KG1 (cell line): Measurements from ENCODE around the gene RPL22.

Source experiments
- DNase-seq: peaks from one replicate; lab custom pipeline; 2025; lab: John Stamatoyannopoulos, UW

Gene RPL22

DNA sequence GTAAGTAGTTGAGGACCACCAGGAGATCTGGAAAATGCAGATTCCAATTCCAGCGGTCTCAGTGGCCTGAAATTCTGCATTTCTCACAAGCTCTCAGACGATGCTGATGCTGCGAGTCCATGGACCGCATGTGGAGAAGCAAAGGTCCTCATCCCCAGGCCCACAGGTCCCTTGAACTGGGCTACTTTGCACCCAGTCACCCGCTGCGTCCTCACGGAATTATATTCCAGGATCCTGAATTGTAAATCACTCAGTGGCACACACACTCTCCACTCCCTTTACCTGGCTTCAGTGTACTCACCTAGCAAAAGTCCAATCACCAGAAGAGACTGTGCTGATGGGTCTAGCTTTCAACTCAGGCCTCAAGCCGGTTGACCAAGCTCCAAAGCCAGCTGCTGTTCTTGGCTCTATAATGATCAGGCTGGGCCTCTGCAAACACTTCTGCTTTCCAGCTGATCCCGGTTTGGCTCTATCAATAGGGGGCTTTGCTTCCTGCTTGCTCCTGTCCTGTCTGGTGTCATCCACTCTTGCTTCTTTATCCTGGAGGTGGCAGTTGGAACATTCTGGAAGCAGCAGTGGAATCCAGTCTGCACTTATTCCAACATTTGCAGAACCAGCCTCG lies 904 bp upstream of the RPL22 start:
- DNase-seq: no peak

DNA sequence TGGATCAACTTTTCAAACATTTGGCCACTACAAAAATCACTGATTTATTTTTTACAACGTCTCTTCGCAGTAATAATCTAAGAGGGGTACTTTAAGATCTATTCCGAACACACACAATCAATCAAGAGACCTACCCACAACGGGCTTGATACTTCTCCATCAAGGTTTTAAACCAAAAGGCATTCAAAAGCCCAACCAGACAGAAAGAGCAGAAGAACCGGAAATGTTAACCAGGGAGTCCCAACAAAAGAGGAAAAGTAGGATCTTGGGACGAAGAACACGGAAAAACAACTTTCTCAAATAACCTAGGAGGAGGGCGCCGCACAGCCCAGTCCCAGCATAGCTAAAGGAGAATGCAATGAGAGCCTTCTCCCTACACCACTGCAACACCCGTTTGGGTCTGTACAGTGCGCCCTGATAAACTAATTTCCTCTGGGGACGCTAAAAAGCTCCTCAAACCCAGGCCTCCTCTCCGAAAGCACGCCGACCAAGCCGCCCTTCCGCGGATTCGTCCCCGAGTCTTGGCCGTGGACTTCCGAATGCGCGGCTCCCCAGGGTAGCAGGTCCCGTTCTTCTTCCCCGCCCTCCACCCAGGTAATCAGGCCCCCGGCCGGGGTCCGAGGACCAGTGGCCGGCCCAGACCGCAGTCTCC lies 623 bp downstream of the RPL22 start:
- no peak for DNase-seq

DNA sequence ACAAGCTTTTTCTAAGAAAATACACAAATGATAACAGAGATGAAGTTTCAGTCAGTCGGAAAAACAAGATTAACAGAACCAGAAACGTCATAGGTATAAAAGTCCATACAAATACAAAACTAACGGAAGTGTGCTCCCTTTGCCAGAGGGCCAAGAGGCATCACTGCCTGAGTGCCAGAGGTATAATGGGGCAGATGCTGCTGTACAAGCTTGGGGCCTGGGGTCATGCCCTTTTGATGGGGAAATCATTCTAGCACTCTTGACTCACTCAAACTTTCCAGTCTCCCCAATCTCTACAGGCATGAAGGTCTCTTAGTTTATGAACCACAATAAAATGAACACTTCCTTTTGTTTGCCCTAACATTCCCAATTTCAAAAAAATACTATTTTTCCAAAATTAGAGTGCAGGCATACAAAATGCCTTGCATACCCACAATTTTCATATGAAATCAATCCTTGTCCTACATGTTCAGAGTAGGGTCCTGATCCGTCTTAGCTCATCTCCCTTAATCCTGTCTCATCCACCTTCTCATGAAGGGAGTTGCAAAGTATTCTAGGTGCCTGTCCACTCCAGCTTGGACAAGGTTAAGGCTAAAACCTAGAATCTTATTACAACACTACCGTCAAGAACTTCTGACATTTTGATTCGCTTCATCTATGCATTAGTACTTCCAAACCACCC lies 1.5 kb downstream of the RPL22 start:
- DNase-seq: no peak

DNA sequence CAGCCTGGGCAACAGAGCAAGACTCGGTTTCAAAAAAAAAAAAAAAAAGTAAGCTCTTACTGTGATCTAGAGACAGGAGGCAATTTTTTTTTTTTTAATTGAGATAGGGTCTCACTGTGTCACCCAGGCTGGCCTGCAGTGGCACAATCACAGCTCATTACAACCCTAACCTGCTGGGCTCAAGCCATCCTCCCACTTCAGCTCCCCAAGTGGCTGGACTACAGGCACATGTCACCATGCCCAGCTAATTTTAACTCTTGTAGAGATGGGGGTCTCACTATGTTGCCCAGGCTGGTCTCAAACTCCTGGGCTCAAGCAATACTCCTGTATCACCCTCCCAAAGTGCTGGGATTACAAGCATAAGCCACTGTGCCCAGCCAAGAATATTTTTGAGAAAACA lies 7.4 kb downstream of the RPL22 start:
- no peak for DNase-seq

DNA sequence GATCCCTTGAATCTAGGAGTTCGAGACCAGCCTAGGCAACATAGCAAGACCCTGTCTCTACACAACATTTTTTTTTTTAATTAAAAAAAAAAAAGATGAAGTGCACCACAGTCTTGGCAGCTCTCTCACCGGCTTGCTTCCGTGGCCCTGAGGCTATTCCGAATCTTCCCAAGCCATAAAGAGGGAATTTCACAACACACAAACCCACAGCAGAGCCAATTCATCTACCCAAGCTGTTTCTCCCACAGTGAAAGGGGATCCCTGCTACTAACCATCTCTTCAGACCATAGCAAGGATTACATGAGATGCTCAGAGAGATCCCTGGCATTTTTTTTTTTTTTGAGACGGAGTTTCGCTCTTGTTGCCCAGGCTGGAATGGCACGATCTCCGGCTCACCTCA lies 10.9 kb downstream of the RPL22 start:
- no peak for DNase-seq

DNA sequence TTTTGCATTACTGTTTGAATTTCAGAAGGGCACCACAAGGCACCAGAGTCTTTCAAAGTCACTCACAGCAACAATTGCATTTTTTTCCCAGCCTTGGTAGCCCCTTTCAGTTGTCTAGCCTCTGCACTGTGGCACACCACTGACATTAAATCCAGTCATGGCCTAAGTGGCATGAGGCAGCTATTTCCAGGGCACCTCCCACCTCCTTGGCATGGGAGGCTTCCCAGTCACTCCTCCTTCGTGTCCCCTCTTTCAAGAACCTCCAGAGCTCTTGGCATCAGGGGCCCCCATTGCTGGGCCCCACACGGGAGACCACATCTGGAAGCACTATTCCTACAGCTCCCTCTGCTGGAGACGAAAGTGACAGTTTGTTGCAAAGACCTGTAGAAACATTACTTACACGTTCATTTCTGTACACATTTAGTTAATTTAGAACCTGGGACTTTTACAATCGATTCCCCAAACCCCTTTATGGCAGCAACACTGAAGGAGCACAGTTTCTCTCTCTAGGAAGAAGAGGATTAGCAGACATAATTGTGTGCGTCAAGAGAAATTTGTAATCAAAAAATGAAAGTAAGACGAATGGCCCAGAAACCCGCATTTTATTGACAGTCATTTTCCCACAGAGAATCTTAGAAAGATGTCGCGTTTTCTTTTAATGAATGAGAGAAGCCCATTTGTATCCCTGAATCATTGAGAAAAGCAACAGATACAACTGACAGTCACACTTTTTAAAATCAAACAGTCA lies 13.6 kb downstream of the RPL22 start:
- DNase-seq: no peak

DNA sequence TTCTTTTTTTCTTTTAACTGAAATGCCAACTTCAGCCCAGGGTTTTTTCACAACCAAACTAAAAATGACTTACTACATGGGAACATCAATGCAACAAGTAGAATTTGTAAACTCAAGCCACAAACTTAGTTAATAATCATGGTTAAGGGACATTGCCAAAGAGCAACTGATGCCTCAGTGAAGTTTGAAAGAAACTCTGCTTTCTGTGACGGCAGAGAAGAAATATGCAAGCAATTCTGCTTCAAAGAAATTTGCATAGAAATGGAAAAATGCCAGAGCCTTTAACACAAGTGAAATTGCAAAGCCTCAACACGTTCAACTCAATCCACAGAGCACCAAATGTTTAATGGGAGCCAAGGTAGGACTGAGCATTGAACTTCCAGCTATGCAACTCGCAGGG lies 14.2 kb downstream of the RPL22 start:
- DNase-seq: no peak

DNA sequence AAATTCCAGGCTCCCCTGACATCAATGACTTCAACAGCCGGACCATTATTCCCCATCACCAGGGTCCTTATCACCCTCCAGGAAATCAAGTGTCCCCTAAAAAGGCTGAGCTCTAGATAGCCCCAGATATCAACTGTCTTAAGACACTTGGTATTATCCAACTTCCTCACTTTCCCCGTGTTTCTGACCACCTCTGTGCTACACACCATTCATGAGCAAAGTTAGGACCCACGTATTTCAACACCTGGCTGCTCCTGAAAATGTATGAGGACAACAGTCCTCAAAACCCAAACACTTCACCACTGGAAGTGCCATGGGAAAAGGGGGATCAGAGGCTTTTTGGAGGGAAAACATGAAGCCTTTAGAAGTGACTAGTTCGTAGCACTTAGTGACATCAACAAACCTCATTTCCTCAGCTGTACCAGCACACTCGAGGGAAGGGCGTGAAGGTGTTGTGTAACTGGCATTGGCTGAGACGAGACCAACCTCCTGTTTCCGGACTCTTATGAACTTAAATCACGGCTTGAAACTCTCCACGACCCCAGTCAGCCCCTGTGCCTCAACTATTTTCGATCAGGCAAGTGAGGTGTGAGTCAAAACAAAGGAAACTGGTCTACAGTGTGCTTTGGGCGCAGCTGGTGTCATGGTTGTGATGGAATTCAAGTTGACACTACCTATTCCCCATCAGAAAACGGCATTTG lies 15.2 kb downstream of the RPL22 start:
- no peak for DNase-seq

DNA sequence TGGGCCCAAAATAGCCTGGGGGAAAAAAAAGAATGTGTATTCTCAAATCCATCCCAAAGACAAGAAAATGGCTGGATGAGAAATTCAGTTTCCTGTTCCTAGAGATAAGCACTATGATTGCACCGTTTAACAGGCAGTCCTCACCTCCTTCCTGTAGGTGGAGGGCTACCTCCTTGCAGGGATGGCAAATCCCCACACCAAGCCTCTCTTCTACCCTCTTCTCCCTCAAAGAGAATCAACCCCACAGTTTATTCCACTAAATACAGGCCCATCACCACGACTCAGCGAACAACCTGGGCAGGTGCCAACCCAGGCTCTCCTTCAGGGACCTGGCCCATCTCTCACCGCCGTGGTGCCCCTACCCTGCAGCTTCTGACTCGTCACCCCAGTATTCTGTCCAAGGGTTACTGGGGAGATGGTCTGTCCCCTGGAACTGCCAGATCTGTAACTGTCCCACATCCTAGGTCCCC lies 15.8 kb downstream of the RPL22 start:
- no peak for DNase-seq

DNA sequence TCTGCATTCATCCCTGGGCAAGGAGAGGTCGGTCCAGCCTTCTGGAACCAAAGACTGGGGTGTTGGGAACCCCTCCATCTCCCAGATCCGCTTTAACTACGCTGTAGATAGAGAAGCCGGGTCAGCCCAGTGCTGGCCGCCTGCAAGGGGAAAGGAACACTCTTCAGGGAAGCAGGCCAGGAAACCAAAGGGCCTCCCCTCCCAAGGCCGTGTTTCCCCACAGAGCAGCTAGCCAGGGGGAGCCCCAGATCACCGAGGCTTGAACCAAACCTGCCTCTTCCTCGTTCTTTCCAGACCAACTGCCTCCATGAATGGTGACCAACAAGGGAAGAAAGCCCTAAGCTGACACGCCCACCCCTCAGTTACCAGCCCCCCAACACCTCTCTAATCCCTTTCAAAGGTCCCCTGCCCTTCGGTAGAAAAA lies 18.0 kb downstream of the RPL22 start:
- no peak for DNase-seq

DNA sequence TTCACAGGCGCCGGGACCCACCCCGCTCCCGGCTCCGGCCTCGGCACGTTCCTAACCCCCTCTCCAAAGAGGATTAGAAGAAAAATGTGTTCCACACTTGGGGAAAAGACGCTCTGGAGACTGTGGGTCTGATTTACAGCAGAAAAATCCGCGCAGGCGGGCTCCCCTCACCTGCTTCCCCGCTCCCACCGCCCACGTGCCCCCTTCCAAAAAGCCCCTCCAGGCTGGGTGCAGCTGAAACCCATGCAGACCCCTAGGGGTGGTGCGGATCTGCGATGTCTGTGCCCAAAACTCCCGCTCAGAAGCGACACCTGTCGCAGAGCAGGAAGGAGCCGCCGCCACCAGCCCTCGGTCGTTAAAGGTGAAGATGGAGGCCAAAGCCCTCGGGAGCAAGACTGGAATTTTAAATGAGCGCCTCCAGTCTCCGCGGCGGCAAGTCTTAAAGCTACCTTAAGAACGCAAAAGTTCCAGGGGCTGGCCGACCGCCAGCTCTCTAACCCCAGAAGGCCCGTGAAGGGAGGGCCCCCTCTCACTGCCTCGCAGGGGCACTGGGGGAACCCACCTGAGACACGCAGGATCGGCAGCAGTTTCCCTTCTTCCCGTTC lies 18.6 kb downstream of the RPL22 start:
- no peak for DNase-seq

DNA sequence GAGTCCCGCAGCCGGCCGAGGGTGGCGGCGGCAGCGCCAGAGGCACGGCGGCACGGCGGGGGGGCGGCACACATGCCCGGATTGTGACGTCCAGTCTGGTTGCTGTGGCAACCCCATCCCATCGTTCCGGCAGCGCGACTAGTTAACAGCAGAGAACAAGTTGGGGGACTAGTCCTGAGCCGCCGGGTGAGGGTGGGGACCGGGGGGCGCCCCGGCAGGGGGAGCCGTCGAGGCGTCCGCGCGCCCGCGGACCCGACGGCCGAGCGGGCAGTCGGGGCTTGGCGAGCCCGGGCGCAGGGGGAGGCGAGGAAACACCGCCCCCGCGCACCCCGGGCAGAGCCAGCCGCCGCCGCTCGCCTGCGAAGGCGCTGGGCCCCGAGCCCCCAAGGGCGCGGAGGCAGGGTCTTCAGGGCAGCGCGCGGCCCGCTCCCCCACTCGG lies 19.1 kb downstream of the RPL22 start, which contains the start of gene CHD5:
TSS of gene CHD5 (minus strand) at position 54 of the 439 bp plus-strand sequence. CDS start 298 bp downstream, outside the sequence.
- DNase-seq: no peak

DNA sequence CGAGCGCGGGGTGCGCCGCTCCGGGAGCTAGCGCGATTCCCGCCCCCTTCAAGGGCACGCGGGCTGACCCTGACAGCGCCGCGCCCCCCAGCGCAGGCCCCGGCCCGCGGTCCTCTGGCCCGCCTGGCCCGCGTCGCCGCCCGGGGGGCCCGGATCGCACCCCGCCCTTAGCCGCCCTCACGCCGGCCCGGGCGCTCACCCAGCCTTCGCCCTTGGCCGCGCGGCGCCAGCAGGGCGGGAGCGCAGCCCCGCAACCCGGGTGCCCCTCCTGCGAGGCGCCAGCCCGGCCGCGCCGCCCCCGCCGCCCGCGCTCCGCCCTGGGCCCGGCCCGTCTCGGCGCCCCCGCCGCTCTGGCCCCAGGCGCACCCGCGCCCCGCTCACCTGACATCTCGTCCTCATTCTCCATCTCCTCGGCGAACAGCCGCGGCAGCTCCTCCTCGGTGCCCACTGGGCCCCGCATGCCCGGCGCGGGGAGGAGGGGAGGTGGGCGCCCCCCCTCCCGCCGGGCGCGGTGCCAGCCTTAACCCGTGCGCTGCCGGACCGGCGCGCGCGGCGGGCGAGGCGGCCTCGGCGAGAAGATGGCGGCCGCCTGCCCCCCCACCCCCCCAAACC lies 19.7 kb downstream of the RPL22 start:
- no peak for DNase-seq

DNA sequence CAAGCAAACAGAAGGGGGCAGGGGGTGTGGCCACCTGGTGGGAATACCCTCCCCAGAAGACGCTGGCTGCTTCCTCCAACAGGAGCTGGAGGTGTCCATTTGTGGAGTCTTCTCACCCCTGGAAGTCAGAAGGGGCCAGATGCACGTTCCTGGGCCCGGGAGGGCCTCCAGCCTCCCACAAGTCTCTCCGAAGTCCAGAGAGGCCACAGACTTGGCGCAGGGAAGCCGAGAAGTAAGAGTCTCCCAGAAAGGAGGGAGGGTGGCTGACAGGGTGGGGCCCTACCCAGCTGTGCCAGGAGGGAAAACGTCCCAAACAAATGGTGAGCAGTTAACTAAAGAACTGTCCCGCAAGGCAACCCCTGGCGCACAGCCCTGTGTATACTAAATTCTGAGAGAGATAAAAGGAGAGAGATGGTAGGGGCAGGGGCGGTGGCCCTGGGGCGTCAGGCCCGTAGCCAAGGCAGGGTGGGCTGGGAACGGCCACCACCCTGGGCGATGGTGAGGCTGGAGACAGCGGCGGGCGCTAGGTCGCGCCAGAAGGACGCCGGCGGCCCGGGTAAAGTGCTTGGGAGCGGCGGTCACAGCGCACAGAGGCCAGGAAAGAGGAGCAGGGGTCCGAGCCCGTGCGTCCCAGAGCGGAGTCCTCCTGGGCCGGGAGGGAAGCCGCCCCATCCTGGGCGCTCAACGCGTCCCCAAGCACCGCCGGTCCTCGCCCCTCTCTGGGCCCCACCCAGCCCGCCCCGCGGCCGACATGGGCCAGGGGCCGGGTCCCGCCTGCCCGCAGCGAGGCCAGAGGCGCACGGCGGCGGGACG lies 20.4 kb downstream of the RPL22 start:
- DNase-seq: no peak

DNA sequence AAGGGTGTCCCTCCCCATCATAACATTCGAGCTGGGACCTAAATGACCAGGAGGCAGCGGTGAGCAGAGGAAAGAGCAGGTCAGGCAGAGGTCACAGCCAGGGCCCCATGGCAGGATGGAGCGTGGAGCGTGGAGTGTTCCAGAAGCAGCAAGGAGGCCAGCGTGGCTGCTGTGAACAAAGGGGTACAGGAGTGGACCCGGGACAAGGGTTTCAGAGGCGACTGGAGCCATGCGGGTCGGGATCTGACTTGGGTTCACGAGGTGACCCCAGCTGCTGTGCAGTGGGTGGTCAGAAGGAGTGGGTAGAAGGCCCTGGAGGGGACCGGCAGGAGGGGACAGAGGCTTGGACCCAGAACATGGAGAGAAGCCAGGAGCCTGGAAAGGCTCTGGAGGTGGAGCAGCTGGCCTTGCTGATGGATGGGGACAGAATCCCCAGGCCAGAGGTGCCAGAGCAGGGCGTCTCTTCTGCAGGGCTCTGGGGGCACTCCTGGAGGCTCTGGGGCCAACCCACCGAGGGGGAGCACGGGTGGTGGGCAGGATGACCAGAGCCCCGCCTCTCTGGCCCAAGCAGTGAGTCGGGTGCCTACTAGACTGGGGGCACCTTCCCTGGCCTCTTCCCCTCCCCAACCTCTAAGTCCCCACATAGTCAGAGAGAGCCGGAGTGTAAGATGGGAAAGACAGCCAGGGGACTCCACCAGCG lies 21.6 kb downstream of the RPL22 start:
- DNase-seq: no peak

DNA sequence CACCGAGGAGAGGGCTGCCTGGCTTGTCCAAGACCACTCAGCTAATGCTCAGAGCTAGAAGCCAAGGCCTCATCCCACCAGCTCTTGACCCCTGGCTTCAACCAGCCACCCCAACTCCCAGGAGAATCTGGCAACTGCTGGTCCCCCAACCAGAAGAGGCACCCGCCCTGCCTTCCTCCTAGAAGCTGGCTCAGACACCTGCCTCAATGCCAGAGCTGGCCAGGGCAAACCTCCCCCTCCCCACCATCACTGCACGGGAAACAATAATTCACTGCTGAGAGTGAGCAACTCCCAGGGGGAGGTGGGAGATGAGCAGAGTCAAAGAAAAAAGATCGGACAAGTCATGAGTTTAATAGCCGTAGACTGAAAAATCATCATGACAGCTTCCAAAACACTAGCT lies 22.6 kb downstream of the RPL22 start:
- no peak for DNase-seq

DNA sequence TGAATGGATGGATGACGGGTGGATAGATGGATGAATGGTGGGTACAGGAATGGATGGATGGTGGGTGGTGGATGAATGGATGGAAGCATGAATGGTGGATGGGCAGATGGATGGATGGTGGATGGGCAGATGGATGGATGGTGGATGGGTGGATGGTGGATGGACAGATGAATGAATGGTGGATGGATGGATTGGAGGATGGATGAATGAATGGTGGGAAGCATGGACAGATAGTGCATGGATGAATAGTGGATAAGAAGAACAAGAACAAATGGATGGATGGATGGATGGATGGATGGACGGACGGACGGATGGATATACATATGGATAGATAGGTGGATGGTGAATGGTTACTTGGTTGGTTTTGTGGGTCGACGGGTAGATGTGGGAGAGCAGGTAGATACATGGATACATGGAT lies 24.0 kb downstream of the RPL22 start:
- DNase-seq: no peak

DNA sequence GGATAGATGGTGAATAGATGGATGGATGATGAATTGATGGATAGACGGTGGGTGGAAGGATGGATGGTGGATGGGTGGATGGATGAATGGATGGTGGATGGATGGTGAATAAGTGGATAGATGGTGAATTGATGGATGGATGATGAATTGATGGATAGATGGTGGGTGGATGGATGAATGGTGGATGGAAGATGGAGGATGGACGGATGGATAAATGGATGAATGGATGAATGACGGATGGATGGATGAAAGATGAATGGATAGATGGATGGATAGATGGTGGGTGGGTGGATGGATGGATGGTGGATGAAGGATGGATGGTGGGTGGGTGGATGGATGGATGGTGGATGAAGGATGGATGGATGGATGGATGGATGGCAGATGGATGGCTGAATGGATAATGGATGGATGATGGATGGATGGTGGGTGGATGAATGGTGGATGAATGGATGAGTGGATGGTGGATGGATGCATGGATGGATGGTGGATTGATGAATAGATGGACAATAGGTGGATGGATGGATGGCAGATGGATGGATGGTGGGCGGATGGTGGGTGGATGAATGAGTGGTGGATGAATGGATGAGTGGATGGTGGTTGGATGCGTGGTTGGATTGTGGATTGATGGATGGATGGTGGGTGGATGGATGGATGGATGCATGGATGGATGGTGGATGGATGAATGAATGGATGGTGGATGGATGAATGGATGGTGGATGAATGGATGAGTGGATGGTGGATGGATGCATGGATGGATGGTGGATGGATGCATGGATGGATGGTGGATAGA lies 24.6 kb downstream of the RPL22 start:
- no peak for DNase-seq

DNA sequence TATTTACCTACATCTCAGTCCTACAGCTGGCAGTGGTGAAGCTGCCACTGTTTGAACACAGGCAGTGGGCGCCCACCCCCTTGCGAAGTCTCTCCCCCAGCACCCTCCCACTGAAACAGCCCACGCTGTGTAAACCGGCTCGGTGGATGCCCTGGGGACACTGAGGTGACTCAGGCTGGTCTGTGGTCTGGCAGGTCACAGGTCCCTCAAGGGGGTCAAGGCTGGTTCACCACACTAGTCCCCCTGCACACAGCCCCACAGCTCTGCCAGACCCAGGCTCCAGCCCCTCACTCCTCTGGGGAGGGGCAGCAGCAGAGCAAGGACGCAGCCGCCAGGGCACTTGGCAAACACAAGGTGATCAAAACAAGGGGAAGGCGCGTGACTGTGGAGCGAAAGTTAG lies 26.8 kb downstream of the RPL22 start:
- DNase-seq: no peak
